GM21423 (cell line): ENCODE data around the gene LRRIQ4.

Experiments
- ATAC-seq: cut with Tn5 transposase; IDR thresholded peaks from one replicate; pipeline ENCODE4 v1.9.1; 2021; ENCODE audit warnings: mild to moderate bottlenecking, moderate library complexity; ENCODE audit not compliant: unreplicated experiment

The LRRIQ4 gene

GRCh38 chr3:169812332-169813235 is at the start of gene LRRIQ4, which contains the start of gene LRRC34:
TSS of gene LRRIQ4 (plus strand) at chr3:169812870. CDS start at chr3:169821922, 9,052 bp downstream.
TSS of gene LRRC34 (minus strand) at chr3:169812904. CDS start at chr3:169812548, 356 bp downstream.
- peak; percentile 60 for ATAC-seq

GRCh38 chr3:169764312-169764881 is 48.3 kb upstream of the LRRIQ4 start:
- ATAC-seq = peak; percentile 33

GRCh38 chr3:169764882-169765612 is 47.6 kb upstream of the LRRIQ4 start, which contains the start of gene TERC:
TSS of gene TERC (minus strand) at chr3:169765060.
- peak; percentile 85 for ATAC-seq

- ATAC-seq = peak; percentile 21
These were observed 43.1 kb upstream of the LRRIQ4 start, which contains the start of gene ACTRT3 for GRCh38 chr3:169769287-169770181. TSS of gene ACTRT3 (minus strand) at chr3:169769561. CDS start at chr3:169769520, 41 bp downstream.

- ATAC-seq = peak; percentile 18
These were observed 41.0 kb upstream of the LRRIQ4 start for GRCh38 chr3:169771497-169772304.

- peak; percentile 17 for ATAC-seq
These were observed 40.3 kb upstream of the LRRIQ4 start for GRCh38 chr3:169772305-169772896.

GRCh38 chr3:169772897-169773816 is 39.5 kb upstream of the LRRIQ4 start, which contains the start of gene MYNN:
TSS of gene MYNN (plus strand) at chr3:169773396. CDS start at chr3:169774296, 900 bp downstream.
- ATAC-seq = peak; percentile 83

- ATAC-seq = no peak
These were observed 38.5 kb upstream of the LRRIQ4 start for GRCh38 chr3:169774186-169774585.

- ATAC-seq = no peak
These were observed 34.8 kb upstream of the LRRIQ4 start for GRCh38 chr3:169777822-169778221.

GRCh38 chr3:169780742-169781141 is 31.9 kb upstream of the LRRIQ4 start:
- no peak for ATAC-seq

- ATAC-seq = no peak
These were observed 31.3 kb upstream of the LRRIQ4 start for GRCh38 chr3:169781209-169781855.

- ATAC-seq = no peak
These were observed 25.6 kb upstream of the LRRIQ4 start for GRCh38 chr3:169787120-169787519.

GRCh38 chr3:169787791-169788190 is 24.9 kb upstream of the LRRIQ4 start:
- ATAC-seq = no peak

- no peak for ATAC-seq
These were observed 22.5 kb upstream of the LRRIQ4 start for GRCh38 chr3:169790219-169790618.

GRCh38 chr3:169790687-169791429 is 21.8 kb upstream of the LRRIQ4 start:
- ATAC-seq = no peak

GRCh38 chr3:169792359-169792758 is 20.3 kb upstream of the LRRIQ4 start:
- ATAC-seq = no peak

GRCh38 chr3:169804681-169805080 is 8.0 kb upstream of the LRRIQ4 start:
- no peak for ATAC-seq
